SK-N-SH (cell line): ENCODE results near the gene TMEM132D. TPM values are rescaled to one million over a fixed set of nuclear protein-coding genes. Genes with fewer than 3 reads are reported as not detected.

ENCODE experiments used
- CTCF ChIA-PET: fragments of 300-600, 350-600 bp; formaldehyde crosslinking; extraction: SDS; loops from one replicate; lab custom pipeline; 2021; lab: Yijun Ruan, JAX
- POLR2A ChIA-PET: fragments of 350-600 bp; sonication (Branson Sonifier 250); formaldehyde crosslinking; extraction: SDS; loops from one replicate; lab custom pipeline; 2020; ENCODE audit warnings: antibody characterized with exemption, inconsistent platforms; lab: Yijun Ruan, JAX
- DNase-seq: peaks from one replicate; pipeline ENCODE4 v3.0.0; 2012
- H2AFZ ChIP-seq: fragments of 200-600 bp; sonication (generic); 2 replicates; pipeline ENCODE4 v1.8.1; 2016; ENCODE audit warnings: antibody characterized with exemption, mild to moderate bottlenecking, low read depth
- H3F3A ChIP-seq: fragments of 200-600 bp; sonication (generic); replicated peaks from 2 replicates; pipeline ENCODE3; 2016; ENCODE audit warnings: antibody characterized with exemption, mild to moderate bottlenecking; ENCODE audit not compliant: insufficient read depth
- H3K27ac ChIP-seq, 2 experiments: fragments of 200-500 bp in 1 of 2; fragments of 200-600 bp in 1 of 2; sonication (Bioruptor generic) in 1 of 2; sonication (generic), shearing (Covaris generic) in 1 of 2; 2 replicates each; pipeline versions ENCODE4 v1.5.1 to v1.6.1; 2014 to 2016; ENCODE audit warnings: low read depth in 2 of 2, inconsistent platforms in 1 of 2, low read length in 1 of 2, mild to moderate bottlenecking in 1 of 2, mixed read lengths in 1 of 2
- H3K27me3 ChIP-seq: fragments of 200-600 bp; sonication (generic), shearing (Covaris generic); 2 replicates; pipeline ENCODE4 v1.6.1; 2016; ENCODE audit warnings: mixed run types; ENCODE audit not compliant: insufficient read depth
- H3K36me3 ChIP-seq, 2 experiments: fragments of 200-500 bp in 1 of 2; fragments of 200-600 bp in 1 of 2; sonication (Bioruptor generic) in 1 of 2; sonication (generic) in 1 of 2; replicated peaks in 1 of 2; 2 replicates each; pipeline versions ENCODE3 to v1.5.1; 2014 to 2016; ENCODE audit warnings: low read length in 1 of 2, mild to moderate bottlenecking in 1 of 2; ENCODE audit not compliant: insufficient read depth in 2 of 2, control insufficient read depth in 1 of 2
- H3K4me1 ChIP-seq, 2 experiments: fragments of 200-500 bp in 1 of 2; fragments of 200-600 bp in 1 of 2; sonication (Bioruptor generic) in 1 of 2; sonication (generic), shearing (Covaris generic) in 1 of 2; 2 replicates each; pipeline versions ENCODE4 v1.5.1 to v1.6.1; 2014 to 2016; ENCODE audit warnings: low read depth in 1 of 2, low read length in 1 of 2, mixed run types in 1 of 2; ENCODE audit not compliant: insufficient read depth in 2 of 2, control insufficient read depth in 1 of 2
- H3K4me2 ChIP-seq: fragments of 200-600 bp; sonication (generic), shearing (Covaris generic); 2 replicates; pipeline ENCODE4 v1.6.1; 2017; ENCODE audit warnings: mixed run types
- H3K4me3 ChIP-seq, 2 experiments: fragments of 200-500 bp in 1 of 2; fragments of 200-600 bp in 1 of 2; sonication (Bioruptor generic) in 1 of 2; sonication (generic), shearing (Covaris generic) in 1 of 2; 2 replicates each; pipeline versions ENCODE4 v1.5.1 to v1.8.1; 2014 to 2016; ENCODE audit warnings: low read depth in 2 of 2, inconsistent platforms in 1 of 2, low read length in 1 of 2, mild to moderate bottlenecking in 1 of 2, mixed read lengths in 1 of 2, moderate library complexity in 1 of 2
- H3K79me2 ChIP-seq: fragments of 200-600 bp; sonication (generic); 2 replicates; pipeline ENCODE4 v1.8.1; 2017; ENCODE audit warnings: mild to moderate bottlenecking; ENCODE audit not compliant: insufficient read depth
- H3K9ac ChIP-seq: fragments of 200-600 bp; sonication (generic); 2 replicates; pipeline ENCODE4 v1.6.1; 2017; ENCODE audit warnings: mixed run types
- H3K9me2 ChIP-seq: fragments of 200-600 bp; sonication (generic); 2 replicates; pipeline ENCODE4 v1.6.1; 2017; ENCODE audit warnings: mixed run types
- H3K9me3 ChIP-seq: fragments of 200-600 bp; sonication (generic); 2 replicates; pipeline ENCODE4 v1.6.1; 2017; ENCODE audit warnings: mixed run types, mild to moderate bottlenecking, moderate library complexity
- H4K20me1 ChIP-seq: fragments of 200-600 bp; sonication (generic); 2 replicates; pipeline ENCODE4 v1.6.1; 2017; ENCODE audit warnings: mild to moderate bottlenecking, mixed run types; ENCODE audit not compliant: insufficient read depth
- ELF1 ChIP-seq: IDR thresholded peaks from 2 replicates; pipeline ENCODE4 v1.4.0; 2012
- EP300 ChIP-seq, 2 experiments: IDR thresholded peaks; 2 replicates each; pipeline versions ENCODE4 v1.4.0 to v1.6.1; 2012; ENCODE audit warnings: borderline replicate concordance in 1 of 2, low read depth in 1 of 2, low read length in 1 of 2
- EZH2phosphoT487 ChIP-seq: fragments of 200-600 bp; sonication (generic); IDR thresholded peaks from 2 replicates; pipeline ENCODE4 v1.6.1; 2017; ENCODE audit warnings: low read depth, mixed run types, mild to moderate bottlenecking, antibody characterized with exemption, moderate library complexity, borderline replicate concordance
- FOXJ3 ChIP-seq: sonication (generic); formaldehyde crosslinking; IDR thresholded peaks from 2 replicates; pipeline ENCODE4 v1.5.1; 2020; ENCODE audit warnings: mild to moderate bottlenecking, missing genetic modification reagents
- JUND ChIP-seq: IDR thresholded peaks from 2 replicates; pipeline ENCODE4 v1.4.0; 2012
- NFIC ChIP-seq: IDR thresholded peaks from 2 replicates; pipeline ENCODE4 v1.4.0; 2012; ENCODE audit warnings: borderline replicate concordance
- POLR2AphosphoS5 ChIP-seq: IDR thresholded peaks from 2 replicates; pipeline ENCODE4 v1.6.1; 2012; ENCODE audit warnings: low read depth, low read length
- RAD21 ChIP-seq: IDR thresholded peaks from 2 replicates; pipeline ENCODE4 v1.6.1; 2012; ENCODE audit warnings: mild to moderate bottlenecking, low read length
- SIN3A ChIP-seq: IDR thresholded peaks from 2 replicates; pipeline ENCODE4 v1.6.1; 2012; ENCODE audit warnings: low read depth, mild to moderate bottlenecking, low read length, moderate library complexity, borderline replicate concordance
- TAF1 ChIP-seq: IDR thresholded peaks from 2 replicates; pipeline ENCODE4 v1.6.1; 2012; ENCODE audit warnings: low read depth, mild to moderate bottlenecking, low read length, moderate library complexity, borderline replicate concordance
- TCF12 ChIP-seq: IDR thresholded peaks from 2 replicates; pipeline ENCODE4 v1.4.0; 2012
- TEAD4 ChIP-seq: IDR thresholded peaks from 2 replicates; pipeline ENCODE4 v1.4.0; 2012; ENCODE audit warnings: mild to moderate bottlenecking, borderline replicate concordance; ENCODE audit not compliant: insufficient read depth
- WGBS: methylation state at CpG from one replicate; pipeline ENCODE4 v1.1.6; 2017; ENCODE audit warnings: low lambda C conversion rate; 5-methylcytosine and 5-hydroxymethylcytosine counted together
- polyA plus RNA-seq, 3 experiments: library from polyadenylated mRNA; depleted of rRNA; stranded (reverse); fragments of >200 nt; gene quantifications; 2 replicates each; pipeline ENCODE4 v1.2.3, GENCODE V29; 2012
- TF ChIP-seq, protein P1 (sequence below): fragments of 150-350 bp; IDR thresholded peaks from 2 replicates; pipeline ENCODE4 v1.6.1; 2017; ENCODE audit warnings: antibody characterized with exemption, low read length, low read depth, borderline replicate concordance
- TF ChIP-seq, protein P2 (sequence below): IDR thresholded peaks from 2 replicates; pipeline ENCODE4 v1.4.0; 2012; ENCODE audit warnings: low read depth, borderline replicate concordance
- TF ChIP-seq, protein P3 (sequence below): fragments of 200-600 bp; sonication (generic); IDR thresholded peaks from 2 replicates; pipeline ENCODE4 v1.6.1; 2017; ENCODE audit warnings: antibody characterized with exemption, mild to moderate bottlenecking, moderate library complexity
- TF ChIP-seq, protein P4 (sequence below): IDR thresholded peaks from 2 replicates; pipeline ENCODE4 v1.4.0; 2012; ENCODE audit warnings: low read depth

The TMEM132D gene
- polyA plus RNA-seq, 1 of the 3 experiments (the other 2 are of a cell fraction) = not detected

DNA sequence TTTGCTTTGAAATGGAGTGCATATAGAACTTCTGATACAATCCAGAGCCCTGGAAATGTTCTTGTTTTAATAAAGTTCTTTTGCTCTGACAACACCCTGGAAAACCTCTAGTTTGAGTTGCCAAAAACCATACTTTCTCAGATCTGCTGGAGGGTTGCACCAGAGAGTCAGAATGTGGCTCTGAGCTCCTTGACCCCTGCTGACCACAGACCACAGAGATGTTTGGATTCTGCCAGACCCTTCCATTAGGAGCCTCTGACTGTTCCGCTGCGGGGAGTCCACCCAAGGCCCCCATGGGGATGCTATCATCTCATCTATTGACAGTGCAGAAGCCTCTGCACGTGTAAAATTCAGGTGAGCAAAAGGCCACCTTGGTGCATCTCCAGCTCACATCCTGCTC is 718.0 kb downstream of the TMEM132D start:
- Histone ChIP-seq H3K9ac (no peak overlapping the region), H4K20me1 (no peaks in the 10 kb centered on the region), H3K9me2 (no peaks in the 10 kb centered on the region), H3F3A (no peaks in the 10 kb centered on the region), H3K79me2 (no peaks in the 10 kb centered on the region), H3K27me3 (no peaks in the 10 kb centered on the region), H3K9me3 (no peaks in the 10 kb centered on the region), H3K4me3 (no peak overlapping the region), H3K36me3 (no peaks in the 10 kb centered on the region), H3K4me2 (no peak overlapping the region), H3K27ac (no peak overlapping the region), H2AFZ (no peak overlapping the region), H3K4me1 (no peaks in the 10 kb centered on the region)
- ChIA-PET POLR2A (no interaction called here), CTCF (no interaction called here)
- TF ChIP-seq POLR2AphosphoS5 (no peak), ELF1 (no peak), TEAD4 (no peak), RAD21 (no peak), TCF12 (no peak), NFIC (no peak), FOXJ3 (CRISPR knock-in tag) (no peak), TAF1 (no peak), SIN3A (no peak), EP300 (IDR thresholded peaks at IDR 0.05; ENCODE audit: borderline replicate concordance in 1 of 2, low read depth in 1 of 2, low read length in 1 of 2) (no peak), EZH2phosphoT487 (no peak), JUND (no peak)
- TF ChIP-seq, protein P1, sequence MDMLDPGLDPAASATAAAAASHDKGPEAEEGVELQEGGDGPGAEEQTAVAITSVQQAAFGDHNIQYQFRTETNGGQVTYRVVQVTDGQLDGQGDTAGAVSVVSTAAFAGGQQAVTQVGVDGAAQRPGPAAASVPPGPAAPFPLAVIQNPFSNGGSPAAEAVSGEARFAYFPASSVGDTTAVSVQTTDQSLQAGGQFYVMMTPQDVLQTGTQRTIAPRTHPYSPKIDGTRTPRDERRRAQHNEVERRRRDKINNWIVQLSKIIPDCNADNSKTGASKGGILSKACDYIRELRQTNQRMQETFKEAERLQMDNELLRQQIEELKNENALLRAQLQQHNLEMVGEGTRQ = no peak
- TF ChIP-seq, protein P2, sequence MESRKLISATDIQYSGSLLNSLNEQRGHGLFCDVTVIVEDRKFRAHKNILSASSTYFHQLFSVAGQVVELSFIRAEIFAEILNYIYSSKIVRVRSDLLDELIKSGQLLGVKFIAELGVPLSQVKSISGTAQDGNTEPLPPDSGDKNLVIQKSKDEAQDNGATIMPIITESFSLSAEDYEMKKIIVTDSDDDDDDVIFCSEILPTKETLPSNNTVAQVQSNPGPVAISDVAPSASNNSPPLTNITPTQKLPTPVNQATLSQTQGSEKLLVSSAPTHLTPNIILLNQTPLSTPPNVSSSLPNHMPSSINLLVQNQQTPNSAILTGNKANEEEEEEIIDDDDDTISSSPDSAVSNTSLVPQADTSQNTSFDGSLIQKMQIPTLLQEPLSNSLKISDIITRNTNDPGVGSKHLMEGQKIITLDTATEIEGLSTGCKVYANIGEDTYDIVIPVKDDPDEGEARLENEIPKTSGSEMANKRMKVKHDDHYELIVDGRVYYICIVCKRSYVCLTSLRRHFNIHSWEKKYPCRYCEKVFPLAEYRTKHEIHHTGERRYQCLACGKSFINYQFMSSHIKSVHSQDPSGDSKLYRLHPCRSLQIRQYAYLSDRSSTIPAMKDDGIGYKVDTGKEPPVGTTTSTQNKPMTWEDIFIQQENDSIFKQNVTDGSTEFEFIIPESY = no peak
- TF ChIP-seq, protein P3, sequence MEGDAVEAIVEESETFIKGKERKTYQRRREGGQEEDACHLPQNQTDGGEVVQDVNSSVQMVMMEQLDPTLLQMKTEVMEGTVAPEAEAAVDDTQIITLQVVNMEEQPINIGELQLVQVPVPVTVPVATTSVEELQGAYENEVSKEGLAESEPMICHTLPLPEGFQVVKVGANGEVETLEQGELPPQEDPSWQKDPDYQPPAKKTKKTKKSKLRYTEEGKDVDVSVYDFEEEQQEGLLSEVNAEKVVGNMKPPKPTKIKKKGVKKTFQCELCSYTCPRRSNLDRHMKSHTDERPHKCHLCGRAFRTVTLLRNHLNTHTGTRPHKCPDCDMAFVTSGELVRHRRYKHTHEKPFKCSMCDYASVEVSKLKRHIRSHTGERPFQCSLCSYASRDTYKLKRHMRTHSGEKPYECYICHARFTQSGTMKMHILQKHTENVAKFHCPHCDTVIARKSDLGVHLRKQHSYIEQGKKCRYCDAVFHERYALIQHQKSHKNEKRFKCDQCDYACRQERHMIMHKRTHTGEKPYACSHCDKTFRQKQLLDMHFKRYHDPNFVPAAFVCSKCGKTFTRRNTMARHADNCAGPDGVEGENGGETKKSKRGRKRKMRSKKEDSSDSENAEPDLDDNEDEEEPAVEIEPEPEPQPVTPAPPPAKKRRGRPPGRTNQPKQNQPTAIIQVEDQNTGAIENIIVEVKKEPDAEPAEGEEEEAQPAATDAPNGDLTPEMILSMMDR = no peak
- TF ChIP-seq, protein P4, sequence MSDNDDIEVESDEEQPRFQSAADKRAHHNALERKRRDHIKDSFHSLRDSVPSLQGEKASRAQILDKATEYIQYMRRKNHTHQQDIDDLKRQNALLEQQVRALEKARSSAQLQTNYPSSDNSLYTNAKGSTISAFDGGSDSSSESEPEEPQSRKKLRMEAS = no peak
- no peak for DNase-seq
- WGBS = 47% methylated on average over 3 of the region's 3 CpGs
